Bronchial smooth muscle cell (primary cell): Measurements from ENCODE around the gene IL13. TPM values are rescaled to one million over a fixed set of nuclear protein-coding genes. Genes with fewer than 3 reads are reported as not detected.

ENCODE experiments used
- total RNA-seq: library from RNA; depleted of rRNA; stranded (reverse); fragments of >200 nt; gene quantifications from 2 replicates; pipeline ENCODE4 v1.2.1, GENCODE V29; 2014

Gene IL13
- 0.16 TPM in 1 of 2 replicates, not detected in the other for total RNA-seq

DNA sequence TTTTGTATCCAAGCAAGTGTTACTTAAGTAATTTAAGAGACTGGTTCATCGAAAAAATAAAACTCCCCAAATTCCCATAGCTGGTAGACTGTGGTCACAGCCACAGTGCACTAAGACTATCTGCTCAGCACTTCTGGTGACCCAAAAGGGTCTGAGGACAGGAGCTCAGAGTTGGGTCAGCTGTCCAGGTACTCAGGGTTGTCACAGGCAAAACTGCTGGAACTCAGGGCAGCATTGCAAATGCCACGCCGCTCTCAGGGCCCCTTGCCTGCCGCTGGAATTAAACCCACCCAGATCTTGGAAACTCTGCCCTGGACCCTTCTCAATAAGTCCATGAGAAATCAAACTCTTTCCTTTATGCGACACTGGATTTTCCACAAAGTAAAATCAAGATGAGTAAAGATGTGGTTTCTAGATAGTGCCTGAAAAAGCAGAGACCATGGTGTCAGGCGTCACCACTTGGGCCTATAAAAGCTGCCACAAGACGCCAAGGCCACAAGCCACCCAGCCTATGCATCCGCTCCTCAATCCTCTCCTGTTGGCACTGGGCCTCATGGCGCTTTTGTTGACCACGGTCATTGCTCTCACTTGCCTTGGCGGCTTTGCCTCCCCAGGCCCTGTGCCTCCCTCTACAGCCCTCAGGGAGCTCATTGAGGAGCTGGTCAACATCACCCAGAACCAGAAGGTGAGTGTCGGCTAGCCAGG, at the start of gene IL13:
TSS of gene IL13 (plus strand) at position 498 of the 705 bp plus-strand sequence. CDS start at position 512, 14 bp downstream.

DNA sequence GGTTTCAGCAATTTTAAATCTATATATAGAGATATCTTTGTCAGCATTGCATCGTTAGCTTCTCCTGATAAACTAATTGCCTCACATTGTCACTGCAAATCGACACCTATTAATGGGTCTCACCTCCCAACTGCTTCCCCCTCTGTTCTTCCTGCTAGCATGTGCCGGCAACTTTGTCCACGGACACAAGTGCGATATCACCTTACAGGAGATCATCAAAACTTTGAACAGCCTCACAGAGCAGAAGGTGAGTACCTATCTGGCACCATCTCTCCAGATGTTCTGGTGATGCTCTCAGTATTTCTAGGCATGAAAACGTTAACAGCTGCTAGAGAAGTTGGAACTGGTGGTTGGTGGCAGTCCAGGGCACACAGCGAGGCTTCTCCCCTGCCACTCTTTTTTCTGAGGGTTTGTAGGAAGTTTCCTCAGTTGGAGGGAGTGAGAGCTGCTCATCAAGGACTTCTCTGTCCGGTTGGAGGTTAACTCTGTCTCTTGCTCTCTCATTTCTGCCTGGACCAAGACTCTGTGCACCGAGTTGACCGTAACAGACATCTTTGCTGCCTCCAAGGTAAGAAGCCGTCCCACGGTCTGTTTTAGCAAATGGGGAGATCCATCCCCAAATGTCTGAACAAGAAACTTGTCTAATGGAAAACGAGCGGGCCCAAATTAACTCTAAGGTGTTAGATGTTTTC, 16.1 kb downstream of the IL13 start, which contains the start of gene IL4:
TSS of gene IL4 (plus strand) at position 51 of the 692 bp plus-strand sequence. CDS start at position 113, 62 bp downstream.

Other genes starting within 250 kb of the IL13 start
- 11.3 and 21.2 TPM in 2 replicates for gene IRF1, start 167.4 kb upstream of the IL13 start, total RNA-seq
- not detected in 2 replicates for gene IL5, start 114.7 kb upstream of the IL13 start, total RNA-seq
- 30.4 and 33.7 TPM in 2 replicates for gene RAD50, start 101.2 kb upstream of the IL13 start, total RNA-seq
- not detected in 2 replicates for gene IL4, start 15.8 kb downstream of the IL13 start, total RNA-seq
- gene KIF3A, start 79.4 kb downstream of the IL13 start, total RNA-seq: 9.6 and 9.9 TPM in 2 replicates
- 0.09 TPM in 1 of 2 replicates, not detected in the other for gene CCNI2, start 89.3 kb downstream of the IL13 start, total RNA-seq
- gene SEPTIN8, start 119.1 kb downstream of the IL13 start, total RNA-seq: 39.7 and 67.2 TPM in 2 replicates
- under 0.01 TPM in 2 replicates for gene SOWAHA, start 155.1 kb downstream of the IL13 start, total RNA-seq
- 2.7 and 3.5 TPM in 2 replicates for gene SHROOM1, start 172.5 kb downstream of the IL13 start, total RNA-seq
- under 0.01 and 0.09 TPM in 2 replicates for gene GDF9, start 208.3 kb downstream of the IL13 start, total RNA-seq
- gene UQCRQ, start 208.5 kb downstream of the IL13 start, total RNA-seq: 150 and 208 TPM in 2 replicates
- gene LEAP2, start 215.5 kb downstream of the IL13 start, total RNA-seq: 0.16 and 0.34 TPM in 2 replicates